Neural cell (in vitro differentiated cells): ENCODE results near the gene MT1H. TPM values are rescaled to one million over a fixed set of nuclear protein-coding genes. Genes with fewer than 3 reads are reported as not detected.

Source experiments
- H2AFZ ChIP-seq: fragments of 200-600, 300-800 bp; sonication (generic), shearing (Covaris generic); 2 replicates; pipeline ENCODE4 v1.6.0; 2014; ENCODE audit warnings: low read depth, mild to moderate bottlenecking, antibody characterized with exemption, low read length, moderate library complexity
- H3F3A ChIP-seq: fragments of 200-600 bp; shearing (Covaris generic); 2 replicates; pipeline ENCODE4 v1.6.1; 2016; ENCODE audit warnings: mild to moderate bottlenecking, moderate library complexity, mixed read lengths, antibody characterized with exemption, low read length; ENCODE audit not compliant: insufficient read depth, poor library complexity, severe bottlenecking
- H3K27ac ChIP-seq: fragments of 200-600, 300-800 bp; sonication (generic), shearing (Covaris generic); 2 replicates; pipeline ENCODE4 v1.5.1; 2014; ENCODE audit warnings: mild to moderate bottlenecking, low read length, moderate library complexity
- H3K27me3 ChIP-seq: fragments of 300-800, 200-600 bp; sonication (generic), shearing (Covaris generic); 2 replicates; pipeline ENCODE4 v1.6.0; 2014; ENCODE audit warnings: mild to moderate bottlenecking, low read depth, low read length, moderate library complexity; ENCODE audit not compliant: insufficient read depth
- H3K36me3 ChIP-seq: fragments of 300-800, 200-600 bp; sonication (generic), shearing (Covaris generic); 2 replicates; pipeline ENCODE4 v1.5.1; 2014; ENCODE audit warnings: mild to moderate bottlenecking, antibody characterized with exemption, low read length, moderate library complexity; ENCODE audit not compliant: insufficient read depth
- H3K4me2 ChIP-seq: fragments of 300-800, 200-600 bp; sonication (generic), shearing (Covaris generic); 2 replicates; pipeline ENCODE4 v1.6.0; 2014; ENCODE audit warnings: mild to moderate bottlenecking, low read length
- H3K4me3 ChIP-seq: fragments of 300-800, 200-600 bp; sonication (generic), shearing (Covaris generic); 2 replicates; pipeline ENCODE4 v1.5.1; 2014; ENCODE audit warnings: mild to moderate bottlenecking, low read length, moderate library complexity
- H3K79me2 ChIP-seq: fragments of 200-600 bp; shearing (Covaris generic); replicated peaks from 2 replicates; pipeline ENCODE4 v1.6.0; 2014; ENCODE audit warnings: mild to moderate bottlenecking, low read length, moderate library complexity; ENCODE audit not compliant: insufficient read depth
- H3K9ac ChIP-seq: fragments of 300-800, 200-600 bp; sonication (generic), shearing (Covaris generic); 2 replicates; pipeline ENCODE4 v1.6.1; 2016; ENCODE audit warnings: mild to moderate bottlenecking, low read length, mixed read lengths
- H3K9me2 ChIP-seq: fragments of 200-600 bp; shearing (Covaris generic); 2 replicates; pipeline ENCODE4 v1.6.1; 2016; ENCODE audit warnings: mild to moderate bottlenecking, low read length, mixed read lengths; ENCODE audit not compliant: insufficient read depth
- H3K9me3 ChIP-seq: fragments of 200-600, 300-800 bp; sonication (generic), shearing (Covaris generic); 2 replicates; pipeline ENCODE4 v1.6.1; 2016; ENCODE audit warnings: mild to moderate bottlenecking, mixed run types, low read length, moderate library complexity, mixed read lengths
- H4K20me1 ChIP-seq: fragments of 200-600 bp; shearing (Covaris generic); 2 replicates; pipeline ENCODE4 v1.6.1; 2016; ENCODE audit warnings: mild to moderate bottlenecking, mixed run types; ENCODE audit not compliant: insufficient read depth
- EP300 ChIP-seq: fragments of 450-650 bp; conservative IDR thresholded peaks from 2 replicates; pipeline ENCODE4 v1.6.1; 2014; ENCODE audit warnings: antibody characterized with exemption, mild to moderate bottlenecking, moderate library complexity; ENCODE audit not compliant: poor library complexity, severe bottlenecking
- MXI1 ChIP-seq: fragments of 450-650 bp; conservative IDR thresholded peaks from 2 replicates; pipeline ENCODE4 v1.6.1; 2014; ENCODE audit warnings: antibody characterized with exemption, mild to moderate bottlenecking; ENCODE audit not compliant: poor library complexity, severe bottlenecking
- POLR2AphosphoS5 ChIP-seq: IDR thresholded peaks from 2 replicates; pipeline ENCODE4 v1.6.1; 2012
- RAD21 ChIP-seq: fragments of 450-650 bp; conservative IDR thresholded peaks from 2 replicates; pipeline ENCODE4 v1.6.1; 2014; ENCODE audit warnings: antibody characterized with exemption, mild to moderate bottlenecking, moderate library complexity
- SMC3 ChIP-seq: fragments of 450-650 bp; conservative IDR thresholded peaks from 2 replicates; pipeline ENCODE4 v1.6.1; 2014; ENCODE audit warnings: antibody characterized with exemption, mild to moderate bottlenecking, moderate library complexity; ENCODE audit not compliant: poor library complexity
- TAF1 ChIP-seq: IDR thresholded peaks from 2 replicates; pipeline ENCODE4 v1.6.1; 2012; ENCODE audit warnings: low read depth
- polyA plus RNA-seq: library from polyadenylated mRNA; depleted of rRNA; stranded (reverse); fragments of >200 nt; gene quantifications from 2 replicates; pipeline ENCODE4 v1.2.3, GENCODE V29; 2014
- TF ChIP-seq, protein P1 (sequence below): fragments of 450-650 bp; IDR thresholded peaks from 2 replicates; pipeline ENCODE4 v1.5.1; 2014; ENCODE audit warnings: antibody characterized with exemption, mild to moderate bottlenecking, moderate library complexity; ENCODE audit not compliant: poor library complexity, severe bottlenecking
- TF ChIP-seq, protein P2 (sequence below): IDR thresholded peaks from 2 replicates; pipeline ENCODE4 v1.6.1; 2012; ENCODE audit warnings: borderline replicate concordance

The MT1H gene
- polyA plus RNA-seq, 1 donor from 2014 or later = not detected

DNA sequence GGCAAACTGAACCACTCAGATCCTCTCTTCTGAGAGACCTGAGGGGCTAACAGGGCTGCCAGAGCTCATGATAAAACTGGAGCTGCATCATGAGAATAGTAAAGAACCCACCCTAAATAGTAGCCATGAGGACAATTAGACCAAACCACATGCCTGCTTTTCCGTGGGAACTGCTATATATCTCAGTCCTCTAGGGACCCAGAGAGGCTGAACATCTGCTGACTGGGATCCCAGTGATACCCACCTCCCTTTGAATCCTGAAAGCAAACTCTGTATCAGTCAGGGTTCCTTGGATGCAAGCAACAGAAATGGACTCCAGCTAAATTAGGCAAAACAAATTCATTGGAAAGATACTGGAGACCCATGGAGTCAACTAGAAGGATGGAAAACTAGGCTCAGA, 19.1 kb downstream of the MT1H start:
- H3K9me3 ChIP-seq = no peaks in the 10 kb centered on the region
- H3K79me2 ChIP-seq = no peaks in the 10 kb centered on the region
- no peak overlapping the region for H3K4me3 ChIP-seq
- no peak overlapping the region for H3K4me2 ChIP-seq
- no peaks in the 10 kb centered on the region for H3F3A ChIP-seq
- H3K9me2 ChIP-seq = no peaks in the 10 kb centered on the region
- H4K20me1 ChIP-seq = no peaks in the 10 kb centered on the region
- H3K27ac ChIP-seq = no peak overlapping the region
- no peak overlapping the region for H2AFZ ChIP-seq
- no peak overlapping the region for H3K9ac ChIP-seq
- TF ChIP-seq EP300 (no peak), POLR2AphosphoS5 (no peak), SMC3 (no peak), MXI1 (no peak), TAF1 (no peak)
- TF ChIP-seq, protein P1, sequence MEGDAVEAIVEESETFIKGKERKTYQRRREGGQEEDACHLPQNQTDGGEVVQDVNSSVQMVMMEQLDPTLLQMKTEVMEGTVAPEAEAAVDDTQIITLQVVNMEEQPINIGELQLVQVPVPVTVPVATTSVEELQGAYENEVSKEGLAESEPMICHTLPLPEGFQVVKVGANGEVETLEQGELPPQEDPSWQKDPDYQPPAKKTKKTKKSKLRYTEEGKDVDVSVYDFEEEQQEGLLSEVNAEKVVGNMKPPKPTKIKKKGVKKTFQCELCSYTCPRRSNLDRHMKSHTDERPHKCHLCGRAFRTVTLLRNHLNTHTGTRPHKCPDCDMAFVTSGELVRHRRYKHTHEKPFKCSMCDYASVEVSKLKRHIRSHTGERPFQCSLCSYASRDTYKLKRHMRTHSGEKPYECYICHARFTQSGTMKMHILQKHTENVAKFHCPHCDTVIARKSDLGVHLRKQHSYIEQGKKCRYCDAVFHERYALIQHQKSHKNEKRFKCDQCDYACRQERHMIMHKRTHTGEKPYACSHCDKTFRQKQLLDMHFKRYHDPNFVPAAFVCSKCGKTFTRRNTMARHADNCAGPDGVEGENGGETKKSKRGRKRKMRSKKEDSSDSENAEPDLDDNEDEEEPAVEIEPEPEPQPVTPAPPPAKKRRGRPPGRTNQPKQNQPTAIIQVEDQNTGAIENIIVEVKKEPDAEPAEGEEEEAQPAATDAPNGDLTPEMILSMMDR = no peak
- H3K27me3 ChIP-seq = peaks cover 3% of the 10 kb centered on the region
- no peaks in the 10 kb centered on the region for H3K36me3 ChIP-seq

DNA sequence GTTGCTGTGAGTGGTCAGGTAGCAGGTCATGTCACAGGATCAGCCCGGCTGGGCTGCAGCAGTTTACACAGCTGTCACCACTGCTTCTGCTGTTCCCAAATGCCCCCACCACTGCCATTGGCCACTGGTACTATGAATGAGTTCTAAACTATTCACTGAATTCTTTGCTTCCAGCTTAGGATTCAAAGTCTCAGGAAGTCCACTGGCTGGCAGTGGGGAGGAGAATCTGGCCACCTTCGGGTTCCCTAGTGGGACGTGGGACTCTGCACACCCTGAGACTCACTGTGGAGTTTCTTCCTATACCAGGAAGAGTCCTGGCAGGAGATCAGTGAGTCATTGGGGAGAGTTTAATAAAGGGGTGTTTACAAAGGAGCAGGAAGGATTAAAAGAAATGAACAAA, 19.6 kb downstream of the MT1H start:
- no peaks in the 10 kb centered on the region for H3K9me3 ChIP-seq

More for the DNA sequence above, 19.6 kb downstream of the MT1H start:
- Histone ChIP-seq H4K20me1 (no peaks in the 10 kb centered on the region), H3K27ac (no peak overlapping the region), H3K36me3 (no peaks in the 10 kb centered on the region), H3K9me2 (no peaks in the 10 kb centered on the region), H3K4me2 (no peak overlapping the region), H3K27me3 (no peaks in the 10 kb centered on the region), H3K79me2 (no peaks in the 10 kb centered on the region), H3F3A (no peaks in the 10 kb centered on the region), H3K9ac (no peak overlapping the region), H2AFZ (no peak overlapping the region), H3K4me3 (no peak overlapping the region)
- TF ChIP-seq TAF1 (no peak), MXI1 (no peak), RAD21 (no peak), POLR2AphosphoS5 (no peak)
- TF ChIP-seq, protein P1 = no peak
- TF ChIP-seq, protein P2, sequence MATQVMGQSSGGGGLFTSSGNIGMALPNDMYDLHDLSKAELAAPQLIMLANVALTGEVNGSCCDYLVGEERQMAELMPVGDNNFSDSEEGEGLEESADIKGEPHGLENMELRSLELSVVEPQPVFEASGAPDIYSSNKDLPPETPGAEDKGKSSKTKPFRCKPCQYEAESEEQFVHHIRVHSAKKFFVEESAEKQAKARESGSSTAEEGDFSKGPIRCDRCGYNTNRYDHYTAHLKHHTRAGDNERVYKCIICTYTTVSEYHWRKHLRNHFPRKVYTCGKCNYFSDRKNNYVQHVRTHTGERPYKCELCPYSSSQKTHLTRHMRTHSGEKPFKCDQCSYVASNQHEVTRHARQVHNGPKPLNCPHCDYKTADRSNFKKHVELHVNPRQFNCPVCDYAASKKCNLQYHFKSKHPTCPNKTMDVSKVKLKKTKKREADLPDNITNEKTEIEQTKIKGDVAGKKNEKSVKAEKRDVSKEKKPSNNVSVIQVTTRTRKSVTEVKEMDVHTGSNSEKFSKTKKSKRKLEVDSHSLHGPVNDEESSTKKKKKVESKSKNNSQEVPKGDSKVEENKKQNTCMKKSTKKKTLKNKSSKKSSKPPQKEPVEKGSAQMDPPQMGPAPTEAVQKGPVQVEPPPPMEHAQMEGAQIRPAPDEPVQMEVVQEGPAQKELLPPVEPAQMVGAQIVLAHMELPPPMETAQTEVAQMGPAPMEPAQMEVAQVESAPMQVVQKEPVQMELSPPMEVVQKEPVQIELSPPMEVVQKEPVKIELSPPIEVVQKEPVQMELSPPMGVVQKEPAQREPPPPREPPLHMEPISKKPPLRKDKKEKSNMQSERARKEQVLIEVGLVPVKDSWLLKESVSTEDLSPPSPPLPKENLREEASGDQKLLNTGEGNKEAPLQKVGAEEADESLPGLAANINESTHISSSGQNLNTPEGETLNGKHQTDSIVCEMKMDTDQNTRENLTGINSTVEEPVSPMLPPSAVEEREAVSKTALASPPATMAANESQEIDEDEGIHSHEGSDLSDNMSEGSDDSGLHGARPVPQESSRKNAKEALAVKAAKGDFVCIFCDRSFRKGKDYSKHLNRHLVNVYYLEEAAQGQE = no peak
